Karpas-422 (cell line): ENCODE results near the gene SUPT3H. TPM values are rescaled to one million over a fixed set of nuclear protein-coding genes. Genes with fewer than 3 reads are reported as not detected.

Experiments used
- DNase-seq: peaks from one replicate; pipeline ENCODE4 v3.0.0-alpha.2; 2015
- H2AFZ ChIP-seq: fragments of 200-600 bp; sonication (generic); 2 replicates; pipeline ENCODE4 v1.6.1; 2014; ENCODE audit warnings: antibody characterized with exemption, low read length, mixed read lengths
- H3K27ac ChIP-seq: fragments of 200-600 bp; sonication (generic); 2 replicates; pipeline ENCODE4 v1.5.1; 2014; ENCODE audit warnings: mild to moderate bottlenecking, low read length, moderate library complexity
- H3K27me3 ChIP-seq: fragments of 200-600 bp; sonication (generic); 2 replicates; pipeline ENCODE4 v1.6.1; 2014; ENCODE audit warnings: low read length, mixed read lengths
- H3K36me3 ChIP-seq: fragments of 200-600 bp; sonication (generic); 2 replicates; pipeline ENCODE4 v1.6.1; 2014; ENCODE audit warnings: low read length, mixed read lengths; ENCODE audit not compliant: insufficient read depth
- H3K4me1 ChIP-seq: fragments of 200-600 bp; sonication (generic); 2 replicates; pipeline ENCODE4 v1.6.1; 2014; ENCODE audit warnings: mild to moderate bottlenecking, low read length, mixed read lengths
- H3K4me2 ChIP-seq: fragments of 200-600 bp; sonication (generic); 2 replicates; pipeline ENCODE4 v1.6.1; 2014; ENCODE audit warnings: low read length, low read depth, mild to moderate bottlenecking; ENCODE audit not compliant: poor library complexity, severe bottlenecking
- H3K4me3 ChIP-seq: fragments of 200-600 bp; sonication (generic); 2 replicates; pipeline ENCODE4 v1.5.1; 2014; ENCODE audit warnings: mild to moderate bottlenecking, antibody characterized with exemption, low read length, mixed read lengths
- H3K79me2 ChIP-seq: fragments of 200-600 bp; sonication (generic); 2 replicates; pipeline ENCODE4 v1.6.1; 2014; ENCODE audit warnings: mild to moderate bottlenecking, low read length, mixed read lengths
- H3K9ac ChIP-seq: fragments of 200-600 bp; sonication (generic); 2 replicates; pipeline ENCODE4 v1.6.0; 2014; ENCODE audit warnings: low read length
- H3K9me2 ChIP-seq: fragments of 200-600 bp; sonication (generic), shearing (Covaris generic); replicated peaks from 2 replicates; pipeline ENCODE4 v1.6.0; 2014; ENCODE audit warnings: mild to moderate bottlenecking, low read length, moderate library complexity; ENCODE audit not compliant: insufficient read depth
- H3K9me3 ChIP-seq: fragments of 300-700, 200-600 bp; sonication (generic); 2 replicates; pipeline ENCODE4 v1.6.1; 2014; ENCODE audit warnings: low read length, mixed read lengths
- H4K20me1 ChIP-seq: fragments of 200-600 bp; sonication (generic); 2 replicates; pipeline ENCODE4 v1.6.1; 2014; ENCODE audit warnings: mild to moderate bottlenecking, antibody characterized with exemption, low read length, low read depth; ENCODE audit not compliant: insufficient read depth
- total RNA-seq: library from RNA; depleted of rRNA; stranded (reverse); fragments of >200 nt; shearing (Covaris generic); gene quantifications from 2 replicates; pipeline ENCODE4 v1.2.3, GENCODE V29; 2014; ENCODE audit warnings: low replicate concordance

SUPT3H gene
- total RNA-seq, 1 experiment from 2014 or later, result 2.6 TPM

DNA sequence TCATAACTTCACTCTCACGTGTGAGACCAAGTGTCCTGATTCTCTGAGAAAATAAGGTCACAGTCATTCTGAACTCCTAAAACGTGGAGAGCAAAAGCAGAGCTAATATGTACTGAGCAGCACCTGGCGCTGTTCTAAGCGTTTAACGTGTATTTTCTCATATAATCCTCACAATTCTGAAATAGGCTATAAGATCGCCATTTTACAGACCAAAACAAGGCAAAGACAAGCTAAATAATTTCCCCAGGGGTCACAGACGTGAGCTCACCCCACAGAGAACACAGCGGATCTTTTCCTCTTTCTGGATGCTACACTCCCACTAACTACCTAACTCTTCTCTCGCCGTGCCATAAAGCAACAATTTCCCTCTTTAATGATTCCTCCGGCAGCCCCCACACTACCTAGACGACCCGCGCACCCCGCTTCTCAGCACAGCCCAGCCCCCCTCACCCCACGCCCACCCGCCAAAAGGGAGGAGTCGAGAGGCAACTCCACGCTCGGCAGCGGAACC, 636 bp downstream of the SUPT3H start:
- Histone ChIP-seq H3K9me2 (no peaks in the 10 kb centered on the region), H2AFZ (peak overlapping the region; percentile 98), H3K4me3 (peak overlapping the region; percentile 95), H4K20me1 (no peaks in the 10 kb centered on the region), H3K79me2 (no peaks in the 10 kb centered on the region), H3K27ac (no peak overlapping the region), H3K36me3 (no peaks in the 10 kb centered on the region), H3K9me3 (no peaks in the 10 kb centered on the region), H3K27me3 (no peaks in the 10 kb centered on the region), H3K4me1 (peaks cover 34% of the 10 kb centered on the region), H3K4me2 (peak overlapping the region; percentile 92), H3K9ac (peak overlapping the region; percentile 87)
- no peak for DNase-seq

DNA sequence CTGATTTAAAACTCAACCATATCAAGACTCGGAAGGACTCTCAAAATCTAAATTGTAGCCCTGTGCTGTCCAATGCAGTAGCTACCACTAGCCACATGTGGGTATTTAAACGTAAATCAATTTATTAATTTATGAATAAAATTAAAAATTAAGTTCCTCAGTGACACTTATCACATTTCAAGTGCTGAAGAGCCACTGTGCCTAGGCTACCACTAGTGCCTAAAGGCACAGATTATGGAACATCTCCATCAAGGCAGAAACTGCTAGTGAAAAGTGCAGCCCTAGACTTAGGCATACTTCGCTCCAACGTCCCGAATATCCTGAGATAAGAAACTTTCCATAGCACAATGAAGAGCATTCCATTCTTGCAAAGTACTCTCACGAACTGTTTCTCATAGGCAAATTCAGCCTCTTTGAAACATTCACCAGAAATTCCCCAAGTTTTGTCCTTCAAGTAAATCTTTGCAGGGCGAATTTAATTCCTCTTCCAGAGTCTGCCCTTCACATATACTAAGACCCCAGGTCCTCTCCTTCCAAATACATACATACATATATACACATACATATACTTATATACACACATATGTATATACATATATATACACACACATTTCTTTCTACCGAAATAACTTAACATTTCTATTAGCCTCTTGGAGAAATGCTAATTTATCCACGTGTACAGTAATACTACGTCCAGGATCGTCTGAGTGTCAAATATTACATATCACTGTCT, 1.3 kb downstream of the SUPT3H start:
- Histone ChIP-seq H3K4me3 (peak overlapping the region; percentile 95), H3K4me1 (peaks cover 34% of the 10 kb centered on the region), H3K9me3 (no peaks in the 10 kb centered on the region), H3K27me3 (no peaks in the 10 kb centered on the region), H3K9ac (peak overlapping the region; percentile 87), H4K20me1 (no peaks in the 10 kb centered on the region), H2AFZ (peak overlapping the region; percentile 98), H3K36me3 (no peaks in the 10 kb centered on the region), H3K9me2 (no peaks in the 10 kb centered on the region), H3K4me2 (peak overlapping the region; percentile 92), H3K79me2 (no peaks in the 10 kb centered on the region), H3K27ac (no peak overlapping the region)
- no peak for DNase-seq

DNA sequence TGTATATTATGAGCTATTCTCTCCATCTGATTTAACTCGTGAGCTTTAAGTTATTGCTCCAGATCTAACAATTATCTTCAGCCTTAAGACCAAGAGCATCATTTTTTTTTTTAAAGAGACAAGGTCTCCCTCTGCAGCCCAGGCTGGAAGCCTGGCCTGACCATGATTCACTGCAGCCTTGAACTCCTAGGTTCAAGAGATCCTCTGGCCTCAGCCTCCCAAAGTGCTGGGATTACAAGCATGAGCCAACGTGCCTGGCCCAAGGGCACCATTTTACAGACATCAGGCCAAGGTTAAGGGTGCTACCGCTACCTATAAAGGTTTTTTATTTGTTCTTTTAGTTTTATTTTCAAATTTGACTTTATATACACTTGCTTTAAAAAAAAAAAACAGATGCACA, 2.3 kb downstream of the SUPT3H start:
- H2AFZ ChIP-seq, result no peak overlapping the region
- no peaks in the 10 kb centered on the region for H3K27me3 ChIP-seq
- H3K4me3 ChIP-seq, result no peak overlapping the region
- no peak overlapping the region for H3K4me2 ChIP-seq
- no peaks in the 10 kb centered on the region for H3K9me3 ChIP-seq
- no peaks in the 10 kb centered on the region for H4K20me1 ChIP-seq
- no peak for DNase-seq
- no peaks in the 10 kb centered on the region for H3K9me2 ChIP-seq
- H3K36me3 ChIP-seq, result no peaks in the 10 kb centered on the region
- H3K79me2 ChIP-seq, result no peaks in the 10 kb centered on the region
- no peak overlapping the region for H3K9ac ChIP-seq
- peaks cover 34% of the 10 kb centered on the region for H3K4me1 ChIP-seq
- H3K27ac ChIP-seq, result no peak overlapping the region

DNA sequence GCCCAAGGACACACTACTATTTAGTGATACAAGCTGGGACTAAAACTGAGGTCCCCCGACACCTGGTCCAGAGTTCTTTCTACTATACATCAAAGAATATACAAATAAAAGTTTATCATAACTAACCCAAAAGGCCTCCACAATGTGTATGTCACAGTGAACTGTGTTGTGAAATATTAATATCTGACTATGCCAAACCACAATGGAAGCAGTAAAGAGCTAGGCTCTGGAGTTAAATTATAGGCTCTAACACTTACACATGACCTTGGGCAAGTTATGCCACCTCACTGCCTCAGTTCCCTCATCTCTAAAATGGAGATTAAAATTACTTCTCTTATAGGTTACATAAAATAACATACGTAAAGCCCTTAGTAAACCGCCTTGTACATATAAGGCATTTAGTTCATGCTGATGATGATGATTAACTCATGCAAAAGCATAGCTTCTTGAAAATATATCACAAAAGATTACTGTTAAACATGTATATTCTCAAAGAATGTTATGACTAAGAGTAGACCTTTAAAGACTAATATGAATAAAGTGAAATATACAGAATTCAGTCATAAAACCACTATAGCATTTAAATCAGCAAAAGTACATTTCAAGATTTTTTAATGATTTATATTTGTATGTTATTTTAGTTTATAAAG, 5.7 kb downstream of the SUPT3H start:
- Histone ChIP-seq H3K79me2 (no peaks in the 10 kb centered on the region), H3K9me3 (no peaks in the 10 kb centered on the region), H3K4me1 (peaks cover 16% of the 10 kb centered on the region), H3K9ac (no peak overlapping the region), H3K36me3 (no peaks in the 10 kb centered on the region), H3K4me3 (no peak overlapping the region), H3K4me2 (no peak overlapping the region), H3K27me3 (no peaks in the 10 kb centered on the region), H3K9me2 (no peaks in the 10 kb centered on the region), H2AFZ (no peak overlapping the region), H3K27ac (no peak overlapping the region), H4K20me1 (0 out of 2 replicates have a peak, but pooled peaks cover 1% of the 10 kb centered on the region)
- no peak for DNase-seq

DNA sequence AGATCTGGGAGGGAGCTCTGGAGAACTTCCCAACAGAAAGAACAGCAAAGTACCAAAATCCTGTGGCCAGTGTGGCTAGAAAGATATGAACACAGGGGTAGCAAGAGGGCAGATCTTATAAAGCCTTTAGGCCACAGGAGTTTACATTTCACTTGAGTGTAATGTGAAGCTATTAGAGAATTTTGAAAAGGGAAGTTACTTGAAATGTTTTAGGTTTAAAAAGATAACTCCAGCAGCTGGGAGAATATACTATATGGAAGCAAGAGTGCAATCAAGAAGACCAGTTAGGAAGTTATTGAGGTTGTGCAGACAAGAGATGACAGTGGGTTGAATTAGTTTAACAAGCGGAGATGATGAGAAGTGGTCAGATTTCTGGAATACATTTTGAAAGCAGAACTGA, 7.9 kb downstream of the SUPT3H start:
- no peaks in the 10 kb centered on the region for H3K79me2 ChIP-seq
- H3K27ac ChIP-seq, result no peak overlapping the region
- H3K9ac ChIP-seq, result no peak overlapping the region
- no peak overlapping the region for H3K4me2 ChIP-seq
- no peaks in the 10 kb centered on the region for H3K9me3 ChIP-seq
- DNase-seq, result no peak
- H3K4me1 ChIP-seq, result no peaks in the 10 kb centered on the region
- no peak overlapping the region for H2AFZ ChIP-seq
- 0 out of 2 replicates have a peak, but pooled peaks cover 5% of the 10 kb centered on the region for H4K20me1 ChIP-seq
- H3K27me3 ChIP-seq, result no peaks in the 10 kb centered on the region
- H3K9me2 ChIP-seq, result no peaks in the 10 kb centered on the region
- no peaks in the 10 kb centered on the region for H3K36me3 ChIP-seq
- H3K4me3 ChIP-seq, result no peak overlapping the region

DNA sequence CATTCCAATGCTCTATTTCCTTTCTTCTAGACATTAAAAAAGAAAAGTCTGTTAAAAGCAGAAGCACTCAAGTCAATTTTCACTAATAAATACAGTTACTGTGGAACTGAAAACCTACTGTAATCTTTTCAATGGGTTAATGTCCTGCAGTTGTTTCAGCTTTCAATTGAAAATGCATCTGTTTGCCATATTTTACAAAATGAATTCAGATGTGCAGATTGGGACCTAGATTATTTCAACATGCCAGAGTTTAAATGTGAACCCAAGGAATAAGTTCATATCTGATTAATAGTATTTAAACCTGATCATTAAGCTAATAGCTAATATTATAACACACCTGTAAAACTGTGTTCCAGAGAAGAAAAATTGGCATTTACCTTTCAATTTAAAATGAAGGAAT, 9.7 kb downstream of the SUPT3H start:
- Histone ChIP-seq H3K27ac (no peak overlapping the region), H3K79me2 (no peaks in the 10 kb centered on the region), H3K9me2 (no peaks in the 10 kb centered on the region)

DNA sequence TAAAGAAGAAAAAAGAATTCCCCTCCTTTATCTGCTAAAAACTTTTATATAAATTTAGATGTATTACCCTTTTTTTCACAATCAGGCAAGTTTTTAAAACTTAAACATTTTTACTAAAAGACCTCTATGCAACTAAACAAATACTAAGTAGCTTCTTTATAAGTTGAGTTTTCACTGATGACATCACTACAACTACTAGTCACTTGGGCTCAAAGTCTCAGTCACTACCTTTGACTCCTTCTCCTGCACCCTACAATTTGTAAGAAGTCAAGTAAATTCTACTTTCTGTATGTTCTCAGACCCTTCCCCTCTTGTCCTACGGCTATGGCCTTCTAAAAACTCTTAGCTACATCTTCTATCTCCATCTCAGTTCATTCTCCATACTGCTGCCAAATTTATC, 11.2 kb downstream of the SUPT3H start:
- H3K4me3 ChIP-seq, result no peak overlapping the region
- H3K9me2 ChIP-seq, result no peaks in the 10 kb centered on the region
- no peaks in the 10 kb centered on the region for H3K36me3 ChIP-seq
- H3K79me2 ChIP-seq, result no peaks in the 10 kb centered on the region
- DNase-seq, result no peak
- no peaks in the 10 kb centered on the region for H3K27me3 ChIP-seq
- no peak overlapping the region for H2AFZ ChIP-seq
- no peaks in the 10 kb centered on the region for H3K9me3 ChIP-seq
- 0 out of 2 replicates have a peak, but pooled peaks cover 9% of the 10 kb centered on the region for H4K20me1 ChIP-seq
- no peak overlapping the region for H3K27ac ChIP-seq
- no peak overlapping the region for H3K4me2 ChIP-seq
- no peak overlapping the region for H3K9ac ChIP-seq
- H3K4me1 ChIP-seq, result no peaks in the 10 kb centered on the region

More for the DNA sequence above, 9.7 kb downstream of the SUPT3H start:
- Histone ChIP-seq H3K4me2 (no peak overlapping the region), H3K27me3 (no peaks in the 10 kb centered on the region), H3K4me3 (no peak overlapping the region), H2AFZ (no peak overlapping the region), H3K9ac (no peak overlapping the region), H4K20me1 (0 out of 2 replicates have a peak, but pooled peaks cover 9% of the 10 kb centered on the region), H3K9me3 (no peaks in the 10 kb centered on the region), H3K4me1 (no peaks in the 10 kb centered on the region), H3K36me3 (no peaks in the 10 kb centered on the region)
- no peak for DNase-seq

- Histone ChIP-seq H3K4me3 (no peak overlapping the region), H3K27me3 (no peaks in the 10 kb centered on the region; the same call in 1 of the 2 replicates)
Measured at GRCh38 chr6:45365036-45365435, 12.7 kb downstream of the SUPT3H start.

More at GRCh38 chr6:45365036-45365435, 12.7 kb downstream of the SUPT3H start:
- no peak overlapping the region for H3K27ac ChIP-seq
- no peak overlapping the region for H3K9ac ChIP-seq
- H4K20me1 ChIP-seq, result 0 out of 2 replicates have a peak, but pooled peaks cover 9% of the 10 kb centered on the region
- DNase-seq, result no peak
- H3K79me2 ChIP-seq, result no peaks in the 10 kb centered on the region
- no peaks in the 10 kb centered on the region for H3K4me1 ChIP-seq
- no peak overlapping the region for H2AFZ ChIP-seq
- no peaks in the 10 kb centered on the region for H3K9me2 ChIP-seq
- no peaks in the 10 kb centered on the region for H3K9me3 ChIP-seq
- H3K36me3 ChIP-seq, result no peaks in the 10 kb centered on the region
- H3K4me2 ChIP-seq, result no peak overlapping the region
